Fibroblast of pulmonary artery (primary cell): ENCODE data around the gene GMDS.

Experiments
- DNase-seq: peaks from one replicate; pipeline ENCODE4 v3.0.0-alpha.2; 2010; ENCODE audit warnings: low read depth
- H3K4me3 ChIP-seq: replicated peaks from 2 replicates; pipeline ENCODE4 v1.5.1; 2011; ENCODE audit warnings: low read depth, mild to moderate bottlenecking, control low read depth, low read length, moderate library complexity
- CTCF ChIP-seq: IDR thresholded peaks from 2 replicates; pipeline ENCODE4 v1.5.1; 2011; ENCODE audit warnings: mild to moderate bottlenecking, control low read depth, low read length, inconsistent platforms; ENCODE audit errors: missing control alignments

The GMDS gene

GRCh38 chr6:1581120-1581991, 664.0 kb downstream of the GMDS start:
- H3K4me3 ChIP-seq, result no peak overlapping the region
- no peak for TF ChIP-seq CTCF
- DNase-seq, result no peak

- DNase-seq, result no peak
- TF ChIP-seq CTCF, result no peak
Observed at GRCh38 chr6:1580585-1580984, 664.8 kb downstream of the GMDS start.

DNA sequence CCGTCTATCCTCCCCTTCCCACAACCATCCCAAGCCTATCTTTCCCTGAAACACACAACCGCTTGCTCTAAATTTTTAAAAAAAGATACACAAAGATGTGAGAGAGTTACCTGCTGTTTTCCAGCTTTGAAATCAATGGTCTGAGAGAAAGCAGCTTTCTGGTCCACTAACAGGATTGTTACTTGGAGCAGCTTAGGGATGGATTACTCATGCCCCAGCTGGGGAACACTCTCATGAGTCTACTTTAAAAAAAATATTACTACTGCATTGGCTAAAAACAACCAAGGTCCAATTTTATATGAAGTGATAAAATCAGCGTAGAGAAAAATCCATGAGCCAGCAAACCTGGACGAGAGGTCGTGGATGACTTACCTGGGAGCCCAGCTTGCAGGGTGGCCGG, 665.3 kb downstream of the GMDS start:
- H3K4me3 ChIP-seq, result no peak overlapping the region
- no peak for TF ChIP-seq CTCF
- no peak for DNase-seq

More at GRCh38 chr6:1580585-1580984, 664.8 kb downstream of the GMDS start:
- no peak overlapping the region for H3K4me3 ChIP-seq

DNA sequence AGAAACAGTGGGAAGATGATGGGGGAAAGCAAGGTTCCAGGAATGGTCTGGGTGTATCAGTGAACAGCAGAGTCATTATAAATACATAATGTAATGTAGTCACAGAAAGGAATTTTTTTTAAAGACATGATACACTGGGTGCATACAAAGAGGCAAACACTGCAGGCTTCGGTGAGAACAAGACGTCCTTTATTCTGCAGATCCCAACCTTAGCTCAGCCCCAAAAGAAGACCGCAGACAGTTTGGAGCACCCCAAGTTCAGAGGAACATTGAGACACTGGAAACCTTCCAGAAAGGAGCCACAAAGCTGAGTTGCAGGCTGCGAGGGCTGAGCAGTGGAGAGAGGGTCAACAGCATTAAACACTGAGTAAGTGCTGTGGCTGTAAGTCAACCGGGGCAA, 666.3 kb downstream of the GMDS start:
- no peak overlapping the region for H3K4me3 ChIP-seq
- no peak for TF ChIP-seq CTCF
- no peak for DNase-seq

GRCh38 chr6:1577896-1578745, 667.3 kb downstream of the GMDS start:
- no peak overlapping the region for H3K4me3 ChIP-seq
- no peak for TF ChIP-seq CTCF
- DNase-seq, result no peak

- no peak overlapping the region for H3K4me3 ChIP-seq
- no peak for DNase-seq
- no peak for TF ChIP-seq CTCF
Observed at GRCh38 chr6:1577146-1577680, 668.2 kb downstream of the GMDS start.
